HG02678 (cell line): Measurements from ENCODE around the gene SHANK3.

Source experiments
- ATAC-seq: cut with Tn5 transposase; IDR thresholded peaks from one replicate; pipeline ENCODE4 v1.9.1; 2021; ENCODE audit warnings: mild to moderate bottlenecking, moderate library complexity; ENCODE audit not compliant: unreplicated experiment

Gene SHANK3

GRCh38 chr22:50711446-50712340, 39.1 kb downstream of the SHANK3 start:
- ATAC-seq, result no peak

GRCh38 chr22:50712341-50713007, 39.9 kb downstream of the SHANK3 start:
- no peak for ATAC-seq

GRCh38 chr22:50713008-50713385, 40.4 kb downstream of the SHANK3 start:
- ATAC-seq, result no peak

GRCh38 chr22:50713571-50714056, 41.0 kb downstream of the SHANK3 start:
- no peak for ATAC-seq

GRCh38 chr22:50714150-50714549, 41.5 kb downstream of the SHANK3 start:
- ATAC-seq, result no peak

GRCh38 chr22:50714631-50715179, 42.1 kb downstream of the SHANK3 start:
- no peak for ATAC-seq

GRCh38 chr22:50715250-50715649, 42.6 kb downstream of the SHANK3 start:
- ATAC-seq, result no peak

- ATAC-seq, result no peak
Measured at GRCh38 chr22:50715776-50716175, 43.2 kb downstream of the SHANK3 start.

GRCh38 chr22:50716290-50717024, 43.8 kb downstream of the SHANK3 start:
- no peak for ATAC-seq

GRCh38 chr22:50717709-50718351, 45.2 kb downstream of the SHANK3 start:
- ATAC-seq, result no peak

- ATAC-seq, result no peak
Measured at GRCh38 chr22:50718352-50718709, 45.7 kb downstream of the SHANK3 start.

GRCh38 chr22:50719814-50720300, 47.2 kb downstream of the SHANK3 start:
- ATAC-seq, result no peak

GRCh38 chr22:50720301-50721256, 48.0 kb downstream of the SHANK3 start:
- no peak for ATAC-seq

GRCh38 chr22:50721257-50721844, 48.7 kb downstream of the SHANK3 start:
- no peak for ATAC-seq

- ATAC-seq, result no peak
Measured at GRCh38 chr22:50722048-50722701, 49.6 kb downstream of the SHANK3 start.
